Measurements from ENCODE around the gene FABP7. TPM values are rescaled to one million over a fixed set of nuclear protein-coding genes. Genes with fewer than 3 reads are reported as not detected.
A peak's percentile ranks its signal among the peaks of the same experiment; 100 is the strongest.

Gene FABP7
- total and polyA plus RNA-seq, 4 donors: not detected

DNA sequence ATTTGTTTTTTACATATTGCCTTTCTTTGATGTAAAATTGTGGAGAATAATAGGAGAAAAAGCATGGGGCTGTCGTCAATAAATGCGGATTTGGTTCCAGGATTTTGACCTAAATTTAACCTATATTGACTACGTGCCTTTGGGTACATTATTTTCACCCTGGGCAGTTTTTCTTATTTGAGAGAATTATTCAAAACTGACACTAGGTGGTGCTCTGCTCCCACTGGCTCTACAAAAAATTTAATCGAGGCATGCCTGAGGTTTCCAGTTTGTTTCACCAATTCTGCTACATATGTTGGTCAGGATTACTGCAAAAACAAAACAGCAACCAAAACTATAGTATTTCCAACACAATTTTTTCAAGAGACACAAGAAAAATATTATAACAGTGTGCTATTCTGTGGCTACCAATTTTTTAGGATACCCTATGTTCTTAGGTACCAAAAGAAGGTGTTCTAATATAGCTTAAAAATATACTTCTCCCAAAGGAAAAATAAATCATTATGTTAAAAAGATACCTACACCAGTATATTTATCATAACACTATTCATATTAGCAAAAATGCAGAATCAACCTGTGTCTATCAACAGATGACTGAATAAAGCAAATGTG, 48.6 kb upstream of the FABP7 start:
- no peaks in the 10 kb centered on the region for H3K27me3 ChIP-seq (ENCODE audit: control insufficient read depth in 4 of 4, insufficient read depth in 4 of 4, low read length in 3 of 4)
- H3K27ac ChIP-seq (ENCODE audit: low read depth in 1 of 2, low read length in 2 of 2): no peak overlapping the region
- no peak overlapping the region for H3K4me3 ChIP-seq (ENCODE audit: low read depth in 1 of 3, low read length in 3 of 3)
- H3K9me3 ChIP-seq (ENCODE audit: control insufficient read depth in 4 of 4, low read length in 3 of 4): no peaks in the 10 kb centered on the region
- no peak overlapping the region for H3K9ac ChIP-seq (ENCODE audit: low read depth in 1 of 2, low read length in 2 of 2)
- 1% methylated on average over 4 of the region's 4 CpGs for WGBS
- TF ChIP-seq, protein P1, sequence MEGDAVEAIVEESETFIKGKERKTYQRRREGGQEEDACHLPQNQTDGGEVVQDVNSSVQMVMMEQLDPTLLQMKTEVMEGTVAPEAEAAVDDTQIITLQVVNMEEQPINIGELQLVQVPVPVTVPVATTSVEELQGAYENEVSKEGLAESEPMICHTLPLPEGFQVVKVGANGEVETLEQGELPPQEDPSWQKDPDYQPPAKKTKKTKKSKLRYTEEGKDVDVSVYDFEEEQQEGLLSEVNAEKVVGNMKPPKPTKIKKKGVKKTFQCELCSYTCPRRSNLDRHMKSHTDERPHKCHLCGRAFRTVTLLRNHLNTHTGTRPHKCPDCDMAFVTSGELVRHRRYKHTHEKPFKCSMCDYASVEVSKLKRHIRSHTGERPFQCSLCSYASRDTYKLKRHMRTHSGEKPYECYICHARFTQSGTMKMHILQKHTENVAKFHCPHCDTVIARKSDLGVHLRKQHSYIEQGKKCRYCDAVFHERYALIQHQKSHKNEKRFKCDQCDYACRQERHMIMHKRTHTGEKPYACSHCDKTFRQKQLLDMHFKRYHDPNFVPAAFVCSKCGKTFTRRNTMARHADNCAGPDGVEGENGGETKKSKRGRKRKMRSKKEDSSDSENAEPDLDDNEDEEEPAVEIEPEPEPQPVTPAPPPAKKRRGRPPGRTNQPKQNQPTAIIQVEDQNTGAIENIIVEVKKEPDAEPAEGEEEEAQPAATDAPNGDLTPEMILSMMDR (IDR thresholded peaks at IDR 0.05; ENCODE audit: low read depth, low read length, missing input control): peak; percentile 72
- TF ChIP-seq RAD21 (IDR thresholded peaks at IDR 0.05): peak; percentile 93
- no peak for TF ChIP-seq RXRA (IDR thresholded peaks at IDR 0.05)
- H3K4me1 ChIP-seq (ENCODE audit: control insufficient read depth in 4 of 4, insufficient read depth in 4 of 4, low read length in 3 of 4): no peaks in the 10 kb centered on the region
- no peak for DNase-seq (ENCODE audit: low spot score)
- H3K36me3 ChIP-seq (ENCODE audit: control insufficient read depth in 4 of 4, insufficient read depth in 3 of 4, low read depth in 1 of 4, low read length in 3 of 4): no peaks in the 10 kb centered on the region

DNA sequence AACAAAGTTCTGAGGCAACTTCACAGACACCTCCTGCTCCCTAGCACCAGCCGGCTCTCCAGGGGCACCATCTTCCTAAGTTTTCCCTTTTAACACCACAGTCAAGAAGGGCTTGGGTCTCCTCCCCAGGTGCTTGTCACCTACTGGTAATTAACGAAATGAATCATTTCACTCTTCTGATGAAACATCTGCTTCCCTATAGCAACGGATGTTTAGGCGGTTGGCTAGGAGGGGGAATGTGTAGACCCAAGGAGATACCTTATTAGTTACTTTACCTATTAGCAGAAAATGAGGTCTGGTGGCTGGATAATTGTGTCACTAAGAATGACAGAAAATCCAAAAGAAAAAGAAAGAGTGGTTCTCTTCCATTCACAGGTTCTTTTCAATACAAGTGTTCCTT, 46.3 kb upstream of the FABP7 start:
- Histone ChIP-seq H3K9ac (ENCODE audit: low read depth in 1 of 2, low read length in 2 of 2) (no peak overlapping the region), H3K36me3 (ENCODE audit: control insufficient read depth in 4 of 4, insufficient read depth in 3 of 4, low read depth in 1 of 4, low read length in 3 of 4) (no peaks in the 10 kb centered on the region), H3K9me3 (ENCODE audit: control insufficient read depth in 4 of 4, low read length in 3 of 4) (no peaks in the 10 kb centered on the region), H3K4me3 (ENCODE audit: low read depth in 1 of 3, low read length in 3 of 3) (no peak overlapping the region), H3K27ac (ENCODE audit: low read depth in 1 of 2, low read length in 2 of 2) (no peak overlapping the region), H3K4me1 (ENCODE audit: control insufficient read depth in 4 of 4, insufficient read depth in 4 of 4, low read length in 3 of 4) (no peaks in the 10 kb centered on the region), H3K27me3 (ENCODE audit: control insufficient read depth in 4 of 4, insufficient read depth in 4 of 4, low read length in 3 of 4) (no peaks in the 10 kb centered on the region)
- 76% methylated on average over 4 of the region's 4 CpGs for WGBS
- no peak for DNase-seq (ENCODE audit: low spot score)
- TF ChIP-seq YY1 (IDR thresholded peaks at IDR 0.05) (no peak), NR2F2 (IDR thresholded peaks at IDR 0.05) (no peak), TAF1 (conservative IDR thresholded peaks at IDR 0.05) (no peak), HNF4A (conservative IDR thresholded peaks at IDR 0.05) (no peak), JUND (IDR thresholded peaks at IDR 0.05) (no peak), FOXA2 (IDR thresholded peaks at IDR 0.05) (no peak), REST (IDR thresholded peaks at IDR 0.05) (no peak), GABPA (IDR thresholded peaks at IDR 0.05 in 1 of 2, conservative IDR thresholded peaks at IDR 0.05 in 1 of 2) (no peak)
- TF ChIP-seq, protein P1 (IDR thresholded peaks at IDR 0.05; ENCODE audit: low read depth, low read length, missing input control): no peak
- TF ChIP-seq, protein P2, sequence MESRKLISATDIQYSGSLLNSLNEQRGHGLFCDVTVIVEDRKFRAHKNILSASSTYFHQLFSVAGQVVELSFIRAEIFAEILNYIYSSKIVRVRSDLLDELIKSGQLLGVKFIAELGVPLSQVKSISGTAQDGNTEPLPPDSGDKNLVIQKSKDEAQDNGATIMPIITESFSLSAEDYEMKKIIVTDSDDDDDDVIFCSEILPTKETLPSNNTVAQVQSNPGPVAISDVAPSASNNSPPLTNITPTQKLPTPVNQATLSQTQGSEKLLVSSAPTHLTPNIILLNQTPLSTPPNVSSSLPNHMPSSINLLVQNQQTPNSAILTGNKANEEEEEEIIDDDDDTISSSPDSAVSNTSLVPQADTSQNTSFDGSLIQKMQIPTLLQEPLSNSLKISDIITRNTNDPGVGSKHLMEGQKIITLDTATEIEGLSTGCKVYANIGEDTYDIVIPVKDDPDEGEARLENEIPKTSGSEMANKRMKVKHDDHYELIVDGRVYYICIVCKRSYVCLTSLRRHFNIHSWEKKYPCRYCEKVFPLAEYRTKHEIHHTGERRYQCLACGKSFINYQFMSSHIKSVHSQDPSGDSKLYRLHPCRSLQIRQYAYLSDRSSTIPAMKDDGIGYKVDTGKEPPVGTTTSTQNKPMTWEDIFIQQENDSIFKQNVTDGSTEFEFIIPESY (IDR thresholded peaks at IDR 0.05): no peak

Data from liver (tissue), 9 donors.